HFFc6 (cell line): ENCODE results near the gene TNN. TPM values are rescaled to one million over a fixed set of nuclear protein-coding genes. Genes with fewer than 3 reads are reported as not detected.

Experiments
- DNase-seq: peaks from one replicate; pipeline ENCODE4 v3.0.0-alpha.2; 2018
- H3K27ac Mint-ChIP-seq: 2 replicates; pipeline ENCODE4 v1.8.0; 2020; ENCODE audit warnings: mild to moderate bottlenecking, mixed read lengths
- H3K27me3 Mint-ChIP-seq: 2 replicates; pipeline ENCODE4 v1.8.0; 2021; ENCODE audit warnings: mild to moderate bottlenecking, moderate library complexity, mixed read lengths; ENCODE audit not compliant: insufficient read depth
- H3K36me3 Mint-ChIP-seq: 2 replicates; pipeline ENCODE4 v1.8.0; 2021; ENCODE audit warnings: low read depth, mixed read lengths
- H3K4me1 Mint-ChIP-seq: 2 replicates; pipeline ENCODE4 v1.8.0; 2020; ENCODE audit warnings: low read depth, mixed read lengths
- H3K4me3 Mint-ChIP-seq: 2 replicates; pipeline ENCODE4 v1.8.0; 2020; ENCODE audit warnings: mild to moderate bottlenecking, moderate library complexity, mixed read lengths
- H3K9me3 Mint-ChIP-seq: 2 replicates; pipeline ENCODE4 v1.8.0; 2020; ENCODE audit warnings: mild to moderate bottlenecking, mixed read lengths
- CTCF ChIP-seq: fragments of 200-600 bp; sonication (generic); IDR thresholded peaks from 2 replicates; pipeline ENCODE4 v1.5.0; 2021; ENCODE audit warnings: antibody characterized with exemption, mild to moderate bottlenecking
- total RNA-seq, 6 experiments: library from RNA; stranded (reverse); fragmentation: NEBNext Ultra II Directional; extraction: Animal tissue kit (Norgen Biotek cat#: 25700); gene quantifications; 2 replicates in 1 of 6; 3 replicates in 5 of 6; pipeline ENCODE4 v1.2.3, GENCODE V29; 2021

TNN gene
- total RNA-seq, 6 experiments from 2014 or later = not detected

- Mint-ChIP-seq H3K9me3 (peaks cover 4% of the 10 kb centered on the region; the same call in 1 of the 2 replicates), H3K36me3 (no peaks in the 10 kb centered on the region), H3K4me1 (no peaks in the 10 kb centered on the region), H3K27ac (no peak overlapping the region), H3K27me3 (peaks cover 5% of the 10 kb centered on the region), H3K4me3 (no peak overlapping the region)
- DNase-seq = no peak
- no peak for TF ChIP-seq CTCF
These were observed 49.3 kb downstream of the TNN start for GRCh38 chr1:175116903-175117302.

- H3K4me3 Mint-ChIP-seq = no peak overlapping the region
- H3K4me1 Mint-ChIP-seq = no peaks in the 10 kb centered on the region
- H3K36me3 Mint-ChIP-seq = no peaks in the 10 kb centered on the region
- H3K27ac Mint-ChIP-seq = no peak overlapping the region
- H3K9me3 Mint-ChIP-seq = peaks cover 1% of the 10 kb centered on the region; the same call in 1 of the 2 replicates
- no peak for DNase-seq
- no peak for TF ChIP-seq CTCF
- H3K27me3 Mint-ChIP-seq = peaks cover 7% of the 10 kb centered on the region
These were observed 51.0 kb downstream of the TNN start for GRCh38 chr1:175118375-175119367.

- H3K36me3 Mint-ChIP-seq = no peaks in the 10 kb centered on the region
- no peak overlapping the region for H3K27ac Mint-ChIP-seq
These were observed 52.9 kb downstream of the TNN start for GRCh38 chr1:175120511-175120910.

GRCh38 chr1:175124861-175125260 lies 57.2 kb downstream of the TNN start:
- DNase-seq = no peak

More at GRCh38 chr1:175120511-175120910, 52.9 kb downstream of the TNN start:
- DNase-seq = no peak
- TF ChIP-seq CTCF = no peak
- Mint-ChIP-seq H3K9me3 (no peaks in the 10 kb centered on the region), H3K4me1 (no peaks in the 10 kb centered on the region), H3K27me3 (peaks cover 4% of the 10 kb centered on the region), H3K4me3 (no peak overlapping the region)

GRCh38 chr1:175126347-175126746 lies 58.7 kb downstream of the TNN start:
- Mint-ChIP-seq H3K4me3 (no peak overlapping the region), H3K9me3 (no peaks in the 10 kb centered on the region), H3K27ac (no peak overlapping the region), H3K36me3 (no peaks in the 10 kb centered on the region), H3K4me1 (peaks cover 12% of the 10 kb centered on the region; the same call in 1 of the 2 replicates), H3K27me3 (peaks cover 4% of the 10 kb centered on the region)
- TF ChIP-seq CTCF = no peak
- no peak for DNase-seq

More at GRCh38 chr1:175124861-175125260, 57.2 kb downstream of the TNN start:
- H3K4me3 Mint-ChIP-seq = no peak overlapping the region
- 0 out of 2 replicates have a peak, but pooled peaks cover 8% of the 10 kb centered on the region for H3K4me1 Mint-ChIP-seq
- no peaks in the 10 kb centered on the region for H3K9me3 Mint-ChIP-seq
- no peak overlapping the region for H3K27ac Mint-ChIP-seq
- TF ChIP-seq CTCF = no peak
- H3K36me3 Mint-ChIP-seq = no peaks in the 10 kb centered on the region
- H3K27me3 Mint-ChIP-seq = peaks cover 4% of the 10 kb centered on the region
